ENCODE data around the gene CTSE. TPM values are rescaled to one million over a fixed set of nuclear protein-coding genes. Genes with fewer than 3 reads are reported as not detected.
A peak's percentile ranks its signal among the peaks of the same experiment; 100 is the strongest.

The CTSE gene
- total RNA-seq, 2 experiments from 2014 or later, result not detected

GRCh38 chr1:206036663-206037455 is 13.2 kb upstream of the CTSE start:
- no peak for DNase-seq

GRCh38 chr1:206035027-206035426 is 11.3 kb upstream of the CTSE start:
- peaks cover 29% of the 10 kb centered on the region for H3K4me1 Mint-ChIP-seq
- H3K4me3 Mint-ChIP-seq, result peak overlapping the region; percentile 29
- no peaks in the 10 kb centered on the region for H3K9me3 Mint-ChIP-seq
- H3K27ac Mint-ChIP-seq, result peak overlapping the region; percentile 35
- no peak for DNase-seq
- no peaks in the 10 kb centered on the region for H3K36me3 Mint-ChIP-seq
- H3K27me3 Mint-ChIP-seq, result peaks cover 34% of the 10 kb centered on the region

More at GRCh38 chr1:206036663-206037455, 13.2 kb upstream of the CTSE start:
- Mint-ChIP-seq H3K36me3 (no peaks in the 10 kb centered on the region), H3K4me1 (peaks cover 25% of the 10 kb centered on the region), H3K9me3 (no peaks in the 10 kb centered on the region), H3K4me3 (no peak overlapping the region), H3K27ac (no peak overlapping the region), H3K27me3 (peaks cover 39% of the 10 kb centered on the region)

DNA sequence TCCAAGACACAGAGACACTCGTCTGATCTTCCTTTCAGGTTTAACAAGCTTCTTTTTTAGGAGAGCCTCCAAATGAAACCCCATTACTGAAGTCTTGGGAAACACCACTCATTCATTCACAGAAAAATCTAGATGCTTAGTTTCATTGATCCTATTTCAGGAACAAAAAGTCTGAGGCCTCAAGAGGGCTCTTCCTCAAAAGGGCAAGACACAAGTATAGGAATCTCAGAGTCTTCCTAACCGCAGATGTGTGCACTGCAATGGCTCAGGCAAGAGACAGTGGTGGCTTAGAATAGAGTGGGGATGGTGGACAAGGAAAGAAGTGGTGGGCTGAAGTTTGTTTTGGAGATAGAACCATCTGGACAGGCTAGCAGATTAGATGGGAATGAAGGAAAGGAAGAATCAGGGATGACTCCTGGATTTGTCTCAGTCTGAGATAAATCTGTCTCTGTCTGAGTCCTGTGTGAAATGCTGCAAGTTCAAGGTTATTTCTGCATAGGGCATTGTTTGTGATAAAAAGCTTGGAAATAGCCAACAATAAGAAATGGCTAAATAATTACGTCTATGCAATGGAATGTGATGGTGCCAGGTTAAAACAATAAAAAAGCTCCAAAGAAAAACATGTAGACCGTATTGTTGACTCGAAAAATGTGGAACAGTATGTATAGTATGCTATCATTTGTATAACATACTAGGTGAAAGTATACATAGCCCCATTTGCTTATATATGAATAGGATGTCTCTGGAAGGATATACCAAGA is 8.9 kb upstream of the CTSE start:
- no peak for DNase-seq
- Mint-ChIP-seq H3K9me3 (no peaks in the 10 kb centered on the region), H3K27me3 (peaks cover 28% of the 10 kb centered on the region), H3K4me1 (peaks cover 19% of the 10 kb centered on the region), H3K36me3 (no peaks in the 10 kb centered on the region), H3K27ac (no peak overlapping the region), H3K4me3 (no peak overlapping the region)

- peak; percentile 68 for DNase-seq
- no peaks in the 10 kb centered on the region for H3K36me3 Mint-ChIP-seq
- peaks cover 25% of the 10 kb centered on the region for H3K27me3 Mint-ChIP-seq
- no peak overlapping the region for H3K27ac Mint-ChIP-seq
- H3K4me1 Mint-ChIP-seq, result peaks cover 12% of the 10 kb centered on the region
- no peaks in the 10 kb centered on the region for H3K9me3 Mint-ChIP-seq
- no peak overlapping the region for H3K4me3 Mint-ChIP-seq
Measured at GRCh38 chr1:206030714-206031113, 7.0 kb upstream of the CTSE start.

DNA sequence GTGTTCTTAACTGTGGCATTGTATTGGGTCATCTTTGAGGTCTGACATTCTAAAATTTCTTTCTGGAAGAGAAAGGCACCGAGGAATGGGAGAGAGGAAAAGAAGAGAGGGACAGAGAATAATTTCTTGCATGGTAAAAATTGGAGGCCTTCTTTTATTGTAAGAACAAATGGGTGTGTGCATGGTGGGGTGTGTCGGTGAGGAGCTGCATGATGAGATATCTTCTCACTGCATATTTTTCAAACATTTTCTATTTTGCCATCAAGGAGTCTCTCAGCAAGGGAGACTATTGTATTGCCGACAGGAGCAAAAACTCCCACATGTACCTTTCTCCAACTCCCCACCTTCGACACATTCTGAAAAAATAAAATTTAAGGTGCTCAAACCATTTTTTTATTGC is 6.5 kb upstream of the CTSE start:
- Mint-ChIP-seq H3K27me3 (peaks cover 25% of the 10 kb centered on the region), H3K27ac (no peak overlapping the region), H3K4me3 (no peak overlapping the region), H3K36me3 (no peaks in the 10 kb centered on the region), H3K9me3 (no peaks in the 10 kb centered on the region), H3K4me1 (peaks cover 10% of the 10 kb centered on the region)
- no peak for DNase-seq

DNA sequence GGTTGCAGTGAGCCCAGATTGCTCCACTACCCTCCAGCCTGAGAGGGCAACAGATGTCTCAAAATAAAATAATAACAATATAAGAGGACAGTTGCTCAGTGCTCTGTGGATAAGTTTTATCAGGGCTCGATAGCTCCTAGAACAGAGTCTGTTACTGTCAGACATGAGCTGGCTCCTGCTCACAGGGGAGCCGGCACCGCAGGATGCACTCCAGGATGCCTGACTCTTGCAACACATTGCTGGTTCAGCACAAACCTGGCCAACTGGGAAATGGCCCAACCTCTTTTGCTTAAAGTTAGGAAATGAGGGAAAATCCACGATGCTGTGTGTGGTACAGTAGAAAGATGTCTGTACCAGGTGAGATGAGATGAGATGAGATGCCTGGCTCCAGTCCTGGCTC is 5.8 kb upstream of the CTSE start:
- H3K9me3 Mint-ChIP-seq, result no peaks in the 10 kb centered on the region
- no peak for DNase-seq
- no peaks in the 10 kb centered on the region for H3K36me3 Mint-ChIP-seq
- no peak overlapping the region for H3K4me3 Mint-ChIP-seq
- peaks cover 4% of the 10 kb centered on the region for H3K4me1 Mint-ChIP-seq
- peaks cover 19% of the 10 kb centered on the region for H3K27me3 Mint-ChIP-seq
- no peak overlapping the region for H3K27ac Mint-ChIP-seq

GRCh38 chr1:206025283-206025820 is 1.7 kb upstream of the CTSE start:
- Mint-ChIP-seq H3K4me1 (peaks cover 1% of the 10 kb centered on the region), H3K9me3 (no peaks in the 10 kb centered on the region), H3K4me3 (no peak overlapping the region), H3K36me3 (no peaks in the 10 kb centered on the region), H3K27me3 (peaks cover 7% of the 10 kb centered on the region), H3K27ac (no peak overlapping the region)
- DNase-seq, result no peak

- Mint-ChIP-seq H3K4me1 (peaks cover 1% of the 10 kb centered on the region), H3K4me3 (no peak overlapping the region), H3K9me3 (no peaks in the 10 kb centered on the region), H3K36me3 (no peaks in the 10 kb centered on the region), H3K27me3 (peaks cover 2% of the 10 kb centered on the region), H3K27ac (no peak overlapping the region)
- DNase-seq, result no peak
Measured at GRCh38 chr1:206022766-206023165, 929 bp downstream of the CTSE start.

DNA sequence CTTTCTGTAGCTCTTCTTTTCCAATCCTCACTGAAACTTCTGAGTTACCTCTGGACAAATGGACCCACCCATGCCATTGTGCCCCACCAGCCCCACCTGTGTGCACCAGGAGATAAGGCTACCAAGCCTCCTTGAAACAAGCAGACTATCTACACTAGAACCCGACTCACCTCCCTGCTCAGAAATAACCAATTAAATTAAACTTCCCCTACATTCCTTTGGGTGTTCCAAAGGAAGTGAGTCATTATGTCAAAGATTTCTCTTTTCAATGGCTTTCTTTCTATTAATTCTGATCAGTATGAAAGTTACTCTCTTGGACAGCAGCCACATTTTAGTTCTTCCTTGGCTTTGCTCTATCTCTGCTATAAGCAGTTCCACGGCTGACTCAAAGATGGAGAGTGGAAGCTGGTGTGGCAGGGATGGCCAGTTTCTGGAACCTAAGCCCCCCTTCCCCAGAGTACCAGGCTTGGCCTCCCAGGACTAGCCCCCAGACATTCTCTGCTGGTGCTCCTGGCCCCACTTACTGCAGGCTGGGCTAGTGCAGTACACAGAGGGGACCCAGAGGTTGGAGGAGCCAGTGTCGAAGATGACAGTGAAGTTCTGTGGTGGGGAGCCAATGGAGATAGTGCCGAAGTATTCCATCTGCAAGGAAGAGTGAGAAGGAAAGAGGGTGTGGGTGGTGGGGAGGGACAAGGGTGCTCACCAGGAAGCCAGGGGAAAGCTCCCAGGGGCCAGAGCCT is 1.9 kb downstream of the CTSE start:
- no peaks in the 10 kb centered on the region for H3K27me3 Mint-ChIP-seq
- DNase-seq, result no peak
- no peak overlapping the region for H3K4me3 Mint-ChIP-seq
- H3K4me1 Mint-ChIP-seq, result peaks cover 1% of the 10 kb centered on the region
- H3K9me3 Mint-ChIP-seq, result no peaks in the 10 kb centered on the region
- H3K36me3 Mint-ChIP-seq, result no peaks in the 10 kb centered on the region
- H3K27ac Mint-ChIP-seq, result no peak overlapping the region

GRCh38 chr1:206021008-206021625 is 2.6 kb downstream of the CTSE start:
- H3K27me3 Mint-ChIP-seq, result no peaks in the 10 kb centered on the region
- H3K9me3 Mint-ChIP-seq, result no peaks in the 10 kb centered on the region
- no peak overlapping the region for H3K27ac Mint-ChIP-seq
- H3K4me3 Mint-ChIP-seq, result no peak overlapping the region
- H3K36me3 Mint-ChIP-seq, result no peaks in the 10 kb centered on the region
- no peak for DNase-seq
- H3K4me1 Mint-ChIP-seq, result peaks cover 1% of the 10 kb centered on the region

GRCh38 chr1:206020393-206021007 is 3.2 kb downstream of the CTSE start:
- no peaks in the 10 kb centered on the region for H3K27me3 Mint-ChIP-seq
- no peak overlapping the region for H3K4me3 Mint-ChIP-seq
- DNase-seq, result no peak
- H3K4me1 Mint-ChIP-seq, result peaks cover 1% of the 10 kb centered on the region
- no peak overlapping the region for H3K27ac Mint-ChIP-seq
- no peaks in the 10 kb centered on the region for H3K36me3 Mint-ChIP-seq
- H3K9me3 Mint-ChIP-seq, result no peaks in the 10 kb centered on the region

DNA sequence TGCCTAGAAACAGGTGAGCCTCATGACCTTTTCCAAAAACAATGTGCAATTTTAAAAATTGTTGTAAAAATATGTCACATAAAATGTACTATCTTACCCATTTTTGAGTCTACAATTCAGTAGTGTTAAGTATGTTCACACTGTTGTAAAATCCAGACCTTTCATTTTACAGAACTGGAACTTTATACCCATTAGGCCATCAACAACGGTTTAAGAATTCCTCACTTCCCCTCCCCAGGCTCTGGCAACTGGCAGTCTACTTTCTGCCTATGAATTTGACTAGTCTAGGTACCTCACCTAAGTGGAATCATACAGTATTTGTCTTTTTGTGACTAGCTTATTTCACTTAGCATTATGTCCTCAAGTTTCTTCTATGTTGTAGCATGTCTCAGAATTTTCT is 8.6 kb downstream of the CTSE start:
- Mint-ChIP-seq H3K4me3 (no peak overlapping the region), H3K4me1 (peaks cover 32% of the 10 kb centered on the region), H3K9me3 (no peaks in the 10 kb centered on the region), H3K27me3 (no peaks in the 10 kb centered on the region), H3K27ac (no peak overlapping the region), H3K36me3 (no peaks in the 10 kb centered on the region)
- no peak for DNase-seq

DNA sequence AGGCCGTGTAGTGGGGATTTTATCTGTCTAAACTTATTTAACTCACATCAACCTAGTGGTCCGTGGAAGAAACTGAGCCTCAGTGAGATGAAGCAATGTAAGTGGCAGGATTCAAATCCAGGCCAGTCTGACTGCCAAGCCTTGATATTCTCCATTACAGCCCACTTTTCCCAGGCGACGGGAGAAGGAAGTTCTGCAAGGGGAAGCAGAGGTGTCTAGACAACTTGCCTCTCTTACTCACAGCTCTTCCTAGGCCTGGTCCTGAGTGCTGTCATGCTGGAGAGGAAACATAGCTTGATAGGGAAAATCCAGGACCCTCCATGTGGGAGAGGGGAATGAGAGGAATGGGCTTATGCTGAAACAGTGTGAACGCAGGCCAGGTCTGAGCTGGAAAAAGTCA is 9.1 kb downstream of the CTSE start:
- Mint-ChIP-seq H3K27me3 (no peaks in the 10 kb centered on the region), H3K36me3 (no peaks in the 10 kb centered on the region), H3K4me1 (peaks cover 32% of the 10 kb centered on the region), H3K27ac (no peak overlapping the region), H3K9me3 (no peaks in the 10 kb centered on the region), H3K4me3 (no peak overlapping the region)
- DNase-seq, result no peak

- Mint-ChIP-seq H3K4me3 (no peak overlapping the region), H3K27me3 (no peaks in the 10 kb centered on the region), H3K9me3 (no peaks in the 10 kb centered on the region), H3K27ac (no peak overlapping the region), H3K4me1 (peaks cover 32% of the 10 kb centered on the region), H3K36me3 (no peaks in the 10 kb centered on the region)
- DNase-seq, result no peak
Measured at GRCh38 chr1:206013026-206013795, 10.5 kb downstream of the CTSE start.

Data from activated naive CD8-positive, alpha-beta T cell treated with anti-CD3 and anti-CD28 coated beads for 36 hours (primary cell).